ENCODE results near the gene LTBP3. TPM values are rescaled to one million over a fixed set of nuclear protein-coding genes. Genes with fewer than 3 reads are reported as not detected.

The LTBP3 gene
- polyA plus RNA-seq, 1 experiment, result 77.7 TPM

DNA sequence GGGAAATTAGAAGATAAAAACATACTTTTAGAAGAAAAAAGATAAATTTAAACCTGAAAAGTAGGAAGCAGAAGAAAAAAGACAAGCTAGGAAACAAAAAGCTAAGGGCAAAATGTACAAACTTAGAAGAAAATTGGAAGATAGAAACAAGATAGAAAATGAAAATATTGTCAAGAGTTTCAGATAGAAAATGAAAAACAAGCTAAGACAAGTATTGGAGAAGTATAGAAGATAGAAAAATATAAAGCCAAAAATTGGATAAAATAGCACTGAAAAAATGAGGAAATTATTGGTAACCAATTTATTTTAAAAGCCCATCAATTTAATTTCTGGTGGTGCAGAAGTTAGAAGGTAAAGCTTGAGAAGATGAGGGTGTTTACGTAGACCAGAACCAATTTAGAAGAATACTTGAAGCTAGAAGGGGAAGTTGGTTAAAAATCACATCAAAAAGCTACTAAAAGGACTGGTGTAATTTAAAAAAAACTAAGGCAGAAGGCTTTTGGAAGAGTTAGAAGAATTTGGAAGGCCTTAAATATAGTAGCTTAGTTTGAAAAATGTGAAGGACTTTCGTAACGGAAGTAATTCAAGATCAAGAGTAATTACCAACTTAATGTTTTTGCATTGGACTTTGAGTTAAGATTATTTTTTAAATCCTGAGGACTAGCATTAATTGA is 58.3 kb downstream of the LTBP3 start:
- peaks cover 13% of the 10 kb centered on the region for H3K36me3 ChIP-seq (ENCODE audit: control insufficient read depth, insufficient read depth, low read length)
- TF ChIP-seq, protein P1, sequence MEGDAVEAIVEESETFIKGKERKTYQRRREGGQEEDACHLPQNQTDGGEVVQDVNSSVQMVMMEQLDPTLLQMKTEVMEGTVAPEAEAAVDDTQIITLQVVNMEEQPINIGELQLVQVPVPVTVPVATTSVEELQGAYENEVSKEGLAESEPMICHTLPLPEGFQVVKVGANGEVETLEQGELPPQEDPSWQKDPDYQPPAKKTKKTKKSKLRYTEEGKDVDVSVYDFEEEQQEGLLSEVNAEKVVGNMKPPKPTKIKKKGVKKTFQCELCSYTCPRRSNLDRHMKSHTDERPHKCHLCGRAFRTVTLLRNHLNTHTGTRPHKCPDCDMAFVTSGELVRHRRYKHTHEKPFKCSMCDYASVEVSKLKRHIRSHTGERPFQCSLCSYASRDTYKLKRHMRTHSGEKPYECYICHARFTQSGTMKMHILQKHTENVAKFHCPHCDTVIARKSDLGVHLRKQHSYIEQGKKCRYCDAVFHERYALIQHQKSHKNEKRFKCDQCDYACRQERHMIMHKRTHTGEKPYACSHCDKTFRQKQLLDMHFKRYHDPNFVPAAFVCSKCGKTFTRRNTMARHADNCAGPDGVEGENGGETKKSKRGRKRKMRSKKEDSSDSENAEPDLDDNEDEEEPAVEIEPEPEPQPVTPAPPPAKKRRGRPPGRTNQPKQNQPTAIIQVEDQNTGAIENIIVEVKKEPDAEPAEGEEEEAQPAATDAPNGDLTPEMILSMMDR (IDR thresholded peaks at IDR 0.05; ENCODE audit: insufficient read depth, low read depth, low read length), result no peak
- ChIA-PET CTCF (interaction anchor here (0.6 to 4.7 kb wide), 8 partner anchors 8 to 118 kb away, joined by 3 to 55 read pairs (median 6); partner anchors contain the start of gene SLC25A45), POLR2A (interaction anchor here (0.6 to 8.3 kb wide), 26 partner anchors 8 to 1926 kb away, joined by 3 to 204 read pairs (median 5); partner anchors contain the start of genes FOSL1, NEAT1 and PCNX3)
- peak overlapping the region; percentile 76 for H3K4me3 ChIP-seq (ENCODE audit: low read depth, low read length)
- DNase-seq (ENCODE audit: low read depth), result no peak
- no peaks in the 10 kb centered on the region for H3K27me3 ChIP-seq (ENCODE audit: control insufficient read depth, insufficient read depth, low read length)

DNA sequence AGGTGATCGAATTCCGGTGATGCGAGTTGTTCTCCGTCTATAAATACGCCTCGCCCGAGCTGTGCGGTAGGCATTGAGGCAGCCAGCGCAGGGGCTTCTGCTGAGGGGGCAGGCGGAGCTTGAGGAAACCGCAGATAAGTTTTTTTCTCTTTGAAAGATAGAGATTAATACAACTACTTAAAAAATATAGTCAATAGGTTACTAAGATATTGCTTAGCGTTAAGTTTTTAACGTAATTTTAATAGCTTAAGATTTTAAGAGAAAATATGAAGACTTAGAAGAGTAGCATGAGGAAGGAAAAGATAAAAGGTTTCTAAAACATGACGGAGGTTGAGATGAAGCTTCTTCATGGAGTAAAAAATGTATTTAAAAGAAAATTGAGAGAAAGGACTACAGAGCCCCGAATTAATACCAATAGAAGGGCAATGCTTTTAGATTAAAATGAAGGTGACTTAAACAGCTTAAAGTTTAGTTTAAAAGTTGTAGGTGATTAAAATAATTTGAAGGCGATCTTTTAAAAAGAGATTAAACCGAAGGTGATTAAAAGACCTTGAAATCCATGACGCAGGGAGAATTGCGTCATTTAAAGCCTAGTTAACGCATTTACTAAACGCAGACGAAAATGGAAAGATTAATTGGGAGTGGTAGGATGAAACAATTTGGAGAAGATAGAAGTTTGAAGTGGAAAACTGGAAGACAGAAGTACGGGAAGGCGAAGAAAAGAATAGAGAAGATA is 59.0 kb downstream of the LTBP3 start, which contains the start of gene MALAT1:
Gene MALAT1, plus strand, starts transcription at position 69 of the 736 bp plus-strand sequence.
- peak within 1 kb of the TSS; percentile 76 for H3K4me3 ChIP-seq (ENCODE audit: low read depth, low read length)
- no peaks in the 10 kb centered on the region for H3K27me3 ChIP-seq (ENCODE audit: control insufficient read depth, insufficient read depth, low read length)
- ChIA-PET POLR2A (interaction anchor here (0.6 to 8.3 kb wide), 26 partner anchors 9 to 1925 kb away, joined by 3 to 204 read pairs (median 7); partner anchors contain the start of genes FOSL1, NEAT1 and PCNX3), CTCF (interaction anchor here (1.0 to 4.7 kb wide), 8 partner anchors 9 to 83 kb away, joined by 3 to 55 read pairs (median 8); no protein-coding TSS in a partner anchor)
- H3K36me3 ChIP-seq (ENCODE audit: control insufficient read depth, insufficient read depth, low read length), result peaks cover 8% of the 10 kb centered on the region
- TF ChIP-seq, protein P1 (IDR thresholded peaks at IDR 0.05; ENCODE audit: insufficient read depth, low read depth, low read length), result no peak
- DNase-seq (ENCODE audit: low read depth), result no peak

DNA sequence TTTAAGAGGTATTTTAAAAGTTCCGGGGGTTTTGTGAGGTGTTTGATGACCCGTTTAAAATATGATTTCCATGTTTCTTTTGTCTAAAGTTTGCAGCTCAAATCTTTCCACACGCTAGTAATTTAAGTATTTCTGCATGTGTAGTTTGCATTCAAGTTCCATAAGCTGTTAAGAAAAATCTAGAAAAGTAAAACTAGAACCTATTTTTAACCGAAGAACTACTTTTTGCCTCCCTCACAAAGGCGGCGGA is 59.5 kb downstream of the LTBP3 start:
- Histone ChIP-seq H3K27me3 (ENCODE audit: control insufficient read depth, insufficient read depth, low read length) (no peaks in the 10 kb centered on the region), H3K36me3 (ENCODE audit: control insufficient read depth, insufficient read depth, low read length) (peaks cover 6% of the 10 kb centered on the region; the same call in 1 of the 2 replicates), H3K4me3 (ENCODE audit: low read depth, low read length) (peak overlapping the region; percentile 63)
- TF ChIP-seq, protein P1 (IDR thresholded peaks at IDR 0.05; ENCODE audit: insufficient read depth, low read depth, low read length), result no peak
- POLR2A ChIA-PET, result interaction anchor here (0.6 to 8.3 kb wide), 20 partner anchors 9 to 402 kb away, joined by 3 to 204 read pairs (median 8); partner anchors contain the start of genes FOSL1, NEAT1 and PCNX3
- CTCF ChIA-PET, result interaction anchor here (1.0 to 4.7 kb wide), 8 partner anchors 9 to 83 kb away, joined by 3 to 55 read pairs (median 8); no protein-coding TSS in a partner anchor
- DNase-seq (ENCODE audit: low read depth), result no peak

DNA sequence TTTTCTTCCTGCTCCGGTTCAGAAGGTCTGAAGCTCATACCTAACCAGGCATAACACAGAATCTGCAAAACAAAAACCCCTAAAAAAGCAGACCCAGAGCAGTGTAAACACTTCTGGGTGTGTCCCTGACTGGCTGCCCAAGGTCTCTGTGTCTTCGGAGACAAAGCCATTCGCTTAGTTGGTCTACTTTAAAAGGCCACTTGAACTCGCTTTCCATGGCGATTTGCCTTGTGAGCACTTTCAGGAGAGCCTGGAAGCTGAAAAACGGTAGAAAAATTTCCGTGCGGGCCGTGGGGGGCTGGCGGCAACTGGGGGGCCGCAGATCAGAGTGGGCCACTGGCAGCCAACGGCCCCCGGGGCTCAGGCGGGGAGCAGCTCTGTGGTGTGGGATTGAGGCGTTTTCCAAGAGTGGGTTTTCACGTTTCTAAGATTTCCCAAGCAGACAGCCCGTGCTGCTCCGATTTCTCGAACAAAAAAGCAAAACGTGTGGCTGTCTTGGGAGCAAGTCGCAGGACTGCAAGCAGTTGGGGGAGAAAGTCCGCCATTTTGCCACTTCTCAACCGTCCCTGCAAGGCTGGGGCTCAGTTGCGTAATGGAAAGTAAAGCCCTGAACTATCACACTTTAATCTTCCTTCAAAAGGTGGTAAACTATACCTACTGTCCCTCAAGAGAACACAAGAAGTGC is 60.0 kb downstream of the LTBP3 start:
- TF ChIP-seq, protein P1 (IDR thresholded peaks at IDR 0.05; ENCODE audit: insufficient read depth, low read depth, low read length), result no peak
- DNase-seq (ENCODE audit: low read depth), result no peak
- Histone ChIP-seq H3K36me3 (ENCODE audit: control insufficient read depth, insufficient read depth, low read length) (peaks cover 6% of the 10 kb centered on the region; the same call in 1 of the 2 replicates), H3K27me3 (ENCODE audit: control insufficient read depth, insufficient read depth, low read length) (no peaks in the 10 kb centered on the region), H3K4me3 (ENCODE audit: low read depth, low read length) (peak overlapping the region; percentile 63)
- ChIA-PET CTCF (interaction anchor here (0.8 to 4.7 kb wide), 9 partner anchors 10 to 82 kb away, joined by 3 to 55 read pairs (median 7); no protein-coding TSS in a partner anchor), POLR2A (interaction anchor here (0.6 to 8.3 kb wide), 17 partner anchors 9 to 402 kb away, joined by 3 to 204 read pairs (median 8); partner anchors contain the start of genes FOSL1 and NEAT1)
